Lower leg skin (tissue), 4 donors: ENCODE results near the gene ALPG. TPM values are rescaled to one million over a fixed set of nuclear protein-coding genes. Genes with fewer than 3 reads are reported as not detected.
"Not testable (repeated sequence)": the region's sequence is repeated elsewhere in the genome, so short reads cannot be mapped to it uniquely, and the experiment has no call there.

Experiments
- DNase-seq, 2 donors: peaks; one replicate each; pipeline ENCODE4 v3.0.0-alpha.2; 2019; ENCODE audit warnings: low spot score in 2 of 2
- H3K4me3 ChIP-seq: fragments of 200-600 bp; sonication (generic); 2 replicates; pipeline ENCODE4 v1.5.1; 2017; ENCODE audit warnings: mild to moderate bottlenecking, low read depth; ENCODE audit not compliant: poor library complexity, severe bottlenecking
- CTCF ChIP-seq, 3 donors: fragments of 450-650 bp; IDR thresholded peaks; one replicate each; pipeline ENCODE4 v1.5.1; 2016; ENCODE audit warnings: antibody characterized with exemption in 3 of 3, mild to moderate bottlenecking in 3 of 3, moderate library complexity in 2 of 3
- POLR2A ChIP-seq, 2 donors: fragments of 450-650 bp; IDR thresholded peaks; one replicate each; pipeline ENCODE4 v1.6.1; 2016 to 2017; ENCODE audit warnings: antibody characterized with exemption in 2 of 2, mild to moderate bottlenecking in 1 of 2, moderate library complexity in 1 of 2
- WGBS, 2 donors: methylation state at CpG; one replicate each; pipeline ENCODE4 v1.1.5; 2018; 5-methylcytosine and 5-hydroxymethylcytosine counted together
- intact Hi-C: fragments of 100-400 bp; cut with DNase I; formaldehyde crosslinking; loops from one replicate; pipeline ENCODE4 v1.15.0; 2023; ENCODE audit warnings: low total_unique reads
- total RNA-seq, 4 donors: library from RNA; depleted of rRNA; stranded (reverse); fragments of >200 nt; gene quantifications; one replicate each; pipeline ENCODE4 v1.1.0, GENCODE V29; 2016

Gene ALPG
- total RNA-seq, 4 donors from 2014 or later, result not detected

DNA sequence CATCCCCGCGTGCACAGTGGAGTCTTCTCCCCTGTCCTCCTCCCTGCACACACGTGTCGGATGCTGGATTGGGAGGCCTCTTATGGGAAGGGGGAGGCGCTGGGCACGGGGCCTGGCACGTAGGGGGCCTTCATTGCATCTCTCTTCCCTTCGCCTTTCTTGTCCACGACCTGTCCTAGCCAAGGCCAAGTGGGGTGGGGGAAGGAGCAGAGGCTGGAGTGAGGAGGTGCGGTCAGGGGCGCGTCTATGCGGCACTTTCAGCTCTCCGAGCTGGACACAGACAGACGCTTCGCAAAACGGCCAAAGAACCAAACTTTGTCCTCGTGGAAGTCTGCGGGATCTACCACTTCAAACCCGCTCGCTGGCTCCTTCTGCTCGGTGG, 13.4 kb downstream of the ALPG start:
- intact Hi-C loops, result no loop called here
- 6 to 12% methylated on average over 19 to 22 of the region's 22 CpGs for WGBS, 2 donors
- TF ChIP-seq POLR2A (IDR thresholded peaks at IDR 0.05) (no peak), CTCF (IDR thresholded peaks at IDR 0.05) (no peak)
- H3K4me3 ChIP-seq, result no peak overlapping the region
- DNase-seq, result no peak

- intact Hi-C loops, result no loop called here
- TF ChIP-seq POLR2A (IDR thresholded peaks at IDR 0.05) (no peak), CTCF (IDR thresholded peaks at IDR 0.05) (no peak)
- H3K4me3 ChIP-seq, result no peak overlapping the region
- WGBS, 2 donors, result 1 to 6% methylated on average over 37 to 45 of the region's 79 CpGs
- no peak for DNase-seq
These were observed 14.0 kb downstream of the ALPG start for GRCh38 chr2:232420463-232421188.

DNA sequence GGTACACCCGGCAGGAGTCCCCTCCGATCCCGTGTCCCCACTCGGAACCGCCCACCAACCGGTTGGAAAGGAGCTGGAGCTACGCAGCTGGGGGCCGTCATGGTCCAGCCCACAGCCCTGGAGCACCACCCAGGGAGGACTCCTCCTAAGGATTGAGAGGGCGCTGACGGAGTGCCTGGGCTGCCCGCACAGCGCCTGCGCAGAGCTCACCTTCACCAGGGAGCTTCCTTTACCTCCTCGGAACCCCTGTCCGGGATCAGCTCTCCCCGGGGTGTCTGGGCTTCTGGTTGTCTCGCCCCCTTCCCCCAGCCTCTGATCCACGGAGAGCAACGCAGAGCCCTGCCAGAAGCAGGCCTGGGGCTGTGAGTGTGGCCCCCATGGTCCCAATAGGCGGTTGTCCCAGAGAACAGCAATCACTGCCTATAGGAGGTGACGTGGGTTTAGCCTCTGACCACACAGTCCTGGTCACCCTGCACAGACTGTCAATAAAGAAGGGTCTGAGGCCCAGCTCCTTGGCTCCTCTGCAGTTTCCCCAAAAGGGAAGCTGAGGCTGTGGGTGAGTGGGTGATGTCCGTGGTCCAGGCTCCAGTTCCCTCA, 14.6 kb downstream of the ALPG start:
- 23 to 53% methylated on average over 3 to 13 of the region's 22 CpGs for WGBS, 2 donors
- intact Hi-C loops, result no loop called here
- no peak for DNase-seq
- no peak overlapping the region for H3K4me3 ChIP-seq
- TF ChIP-seq POLR2A (IDR thresholded peaks at IDR 0.05) (no peak), CTCF (IDR thresholded peaks at IDR 0.05) (no peak)

DNA sequence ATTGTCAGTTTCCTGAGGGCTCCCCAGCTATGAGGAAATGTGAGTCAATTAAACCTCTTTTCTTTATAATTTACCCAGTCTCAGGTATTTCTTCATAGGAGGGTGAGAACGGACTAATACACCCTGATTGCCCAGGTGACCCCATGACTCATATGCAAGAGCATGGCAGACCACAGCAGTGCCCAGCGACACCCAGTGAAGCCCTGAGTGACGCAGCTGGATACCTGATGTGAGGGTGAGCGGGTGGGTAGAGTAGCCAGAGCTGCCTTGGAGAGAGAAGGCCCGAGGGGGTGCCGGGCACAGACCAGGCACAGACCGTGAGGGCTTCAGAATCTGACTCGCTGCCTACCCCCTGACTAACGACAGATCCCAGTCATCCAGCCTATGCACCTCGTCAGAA, 15.4 kb downstream of the ALPG start:
- intact Hi-C loops, result no loop called here
- no peak for TF ChIP-seq POLR2A (IDR thresholded peaks at IDR 0.05)
- no peak for TF ChIP-seq CTCF (IDR thresholded peaks at IDR 0.05)
- no peak overlapping the region for H3K4me3 ChIP-seq
- WGBS, 2 donors, result 86 to 95% methylated on average over 10 of the region's 10 CpGs
- DNase-seq, result no peak

DNA sequence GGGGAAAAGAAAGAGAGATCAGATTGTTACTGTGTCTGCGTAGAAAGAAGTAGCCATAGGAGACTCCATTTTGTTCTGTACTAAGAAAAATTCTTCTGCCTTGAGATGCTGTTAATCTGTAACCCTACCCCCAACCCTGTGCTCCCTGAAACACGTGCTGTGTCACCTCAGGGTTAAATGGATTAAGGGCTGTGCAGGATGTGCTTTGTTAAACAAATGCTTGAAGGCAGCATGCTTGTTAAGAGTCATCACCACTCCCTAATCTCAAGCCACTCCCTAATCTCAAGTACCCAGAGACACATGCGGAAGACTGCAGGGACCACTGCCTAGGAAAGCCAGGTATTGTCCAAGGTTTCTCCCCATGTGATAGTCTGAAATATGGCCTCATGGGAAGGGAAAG, 16.4 kb downstream of the ALPG start:
- H3K4me3 ChIP-seq, DNase-seq, intact Hi-C loops: not testable (repeated sequence)
- 42 to 59% methylated on average over 3 of the region's 3 CpGs for WGBS, 2 donors

DNA sequence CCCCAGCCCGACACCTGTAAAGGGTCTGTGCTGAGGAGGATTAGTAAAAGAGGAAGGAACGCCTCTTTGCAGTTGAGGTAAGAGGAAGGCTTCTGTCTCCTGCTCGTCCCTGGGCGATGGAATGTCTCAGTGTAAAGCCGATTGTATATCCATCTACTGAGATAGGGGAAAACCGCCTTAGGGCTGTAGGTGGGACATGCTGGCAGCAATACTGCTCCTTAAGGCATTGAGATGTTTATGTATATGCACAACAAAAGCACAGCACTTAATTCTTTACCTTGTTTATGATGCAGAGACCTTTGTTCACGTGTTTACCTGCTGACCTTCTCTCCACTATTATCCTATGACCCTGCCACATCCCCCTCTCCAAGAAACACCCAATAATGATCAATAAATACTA, 16.8 kb downstream of the ALPG start:
- 29 to 43% methylated on average over 7 of the region's 7 CpGs for WGBS, 2 donors
- DNase-seq, H3K4me3 ChIP-seq, intact Hi-C loops: not testable (repeated sequence)
